Endothelial cell (in vitro differentiated cells): ENCODE data around the gene ABLIM2. TPM values are rescaled to one million over a fixed set of nuclear protein-coding genes. Genes with fewer than 3 reads are reported as not detected.

Experiments
- DNase-seq: peaks from one replicate; pipeline ENCODE4 v3.0.0; 2021; ENCODE audit warnings: low spot score
- H3K27ac Mint-ChIP-seq: one replicate; pipeline ENCODE4 v1.8.0; 2021; ENCODE audit warnings: mixed read lengths, inconsistent platforms; ENCODE audit not compliant: unreplicated experiment
- H3K27me3 Mint-ChIP-seq: one replicate; pipeline ENCODE4 v1.8.0; 2021; ENCODE audit warnings: mild to moderate bottlenecking, moderate library complexity, mixed read lengths, inconsistent platforms; ENCODE audit not compliant: unreplicated experiment
- H3K36me3 Mint-ChIP-seq: one replicate; pipeline ENCODE4 v1.8.0; 2021; ENCODE audit warnings: mild to moderate bottlenecking, low read depth, mixed read lengths, inconsistent platforms; ENCODE audit not compliant: unreplicated experiment
- H3K4me1 Mint-ChIP-seq: one replicate; pipeline ENCODE4 v1.8.0; 2021; ENCODE audit warnings: mild to moderate bottlenecking, mixed read lengths, inconsistent platforms; ENCODE audit not compliant: unreplicated experiment
- H3K4me3 Mint-ChIP-seq: one replicate; pipeline ENCODE4 v1.8.0; 2021; ENCODE audit warnings: mild to moderate bottlenecking, mixed read lengths, inconsistent platforms; ENCODE audit not compliant: unreplicated experiment
- H3K9me3 Mint-ChIP-seq: one replicate; pipeline ENCODE4 v1.8.0; 2021; ENCODE audit warnings: mixed read lengths, inconsistent platforms; ENCODE audit not compliant: unreplicated experiment
- total RNA-seq: library from RNA; stranded (reverse); fragmentation: NEBNext Ultra II Directional; extraction: Animal tissue kit (Norgen Biotek cat#: 25700); gene quantifications from one replicate; pipeline ENCODE4 v1.2.1, GENCODE V29; 2021; ENCODE audit not compliant: unreplicated experiment
- TF ChIP-seq, protein P1 (sequence below): fragments of 200-600 bp; sonication (generic); IDR thresholded peaks from one replicate; pipeline ENCODE4 v1.5.0; 2021; ENCODE audit warnings: antibody characterized with exemption; ENCODE audit not compliant: unreplicated experiment

ABLIM2 gene
- total RNA-seq, 1 donor from 2014 or later, result 0.74 TPM

DNA sequence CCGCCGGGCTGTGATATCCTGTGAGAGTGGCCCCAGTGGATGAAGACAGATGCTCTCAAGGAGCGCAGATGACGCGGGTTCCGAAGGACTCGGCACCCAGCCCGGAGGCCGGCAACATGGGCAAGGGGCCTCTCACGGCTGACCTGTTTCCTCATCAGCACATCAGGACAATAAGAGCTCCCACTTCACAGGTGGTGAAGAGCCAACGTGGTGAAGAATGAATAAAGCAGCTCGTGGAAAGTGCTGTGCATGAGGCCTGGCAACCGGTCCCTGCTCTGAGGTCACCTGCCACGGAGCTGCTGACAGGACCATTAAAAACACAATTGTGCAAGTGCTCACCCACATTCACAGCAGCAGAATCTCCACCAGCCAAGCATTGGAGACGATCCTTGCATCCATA lies 22.9 kb downstream of the ABLIM2 start:
- Mint-ChIP-seq H3K27me3 (peaks cover 3% of the 10 kb centered on the region), H3K9me3 (peaks cover 4% of the 10 kb centered on the region), H3K36me3 (no peaks in the 10 kb centered on the region), H3K4me3 (no peak overlapping the region), H3K4me1 (peaks cover 13% of the 10 kb centered on the region), H3K27ac (no peak overlapping the region)
- TF ChIP-seq, protein P1, sequence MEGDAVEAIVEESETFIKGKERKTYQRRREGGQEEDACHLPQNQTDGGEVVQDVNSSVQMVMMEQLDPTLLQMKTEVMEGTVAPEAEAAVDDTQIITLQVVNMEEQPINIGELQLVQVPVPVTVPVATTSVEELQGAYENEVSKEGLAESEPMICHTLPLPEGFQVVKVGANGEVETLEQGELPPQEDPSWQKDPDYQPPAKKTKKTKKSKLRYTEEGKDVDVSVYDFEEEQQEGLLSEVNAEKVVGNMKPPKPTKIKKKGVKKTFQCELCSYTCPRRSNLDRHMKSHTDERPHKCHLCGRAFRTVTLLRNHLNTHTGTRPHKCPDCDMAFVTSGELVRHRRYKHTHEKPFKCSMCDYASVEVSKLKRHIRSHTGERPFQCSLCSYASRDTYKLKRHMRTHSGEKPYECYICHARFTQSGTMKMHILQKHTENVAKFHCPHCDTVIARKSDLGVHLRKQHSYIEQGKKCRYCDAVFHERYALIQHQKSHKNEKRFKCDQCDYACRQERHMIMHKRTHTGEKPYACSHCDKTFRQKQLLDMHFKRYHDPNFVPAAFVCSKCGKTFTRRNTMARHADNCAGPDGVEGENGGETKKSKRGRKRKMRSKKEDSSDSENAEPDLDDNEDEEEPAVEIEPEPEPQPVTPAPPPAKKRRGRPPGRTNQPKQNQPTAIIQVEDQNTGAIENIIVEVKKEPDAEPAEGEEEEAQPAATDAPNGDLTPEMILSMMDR, result no peak
- DNase-seq, result no peak

GRCh38 chr4:8133897-8134563 lies 24.6 kb downstream of the ABLIM2 start:
- no peaks in the 10 kb centered on the region for H3K36me3 Mint-ChIP-seq
- no peak for DNase-seq
- H3K27ac Mint-ChIP-seq, result no peak overlapping the region
- peaks cover 3% of the 10 kb centered on the region for H3K27me3 Mint-ChIP-seq
- peak overlapping the region; percentile 24 for H3K4me3 Mint-ChIP-seq
- peaks cover 4% of the 10 kb centered on the region for H3K9me3 Mint-ChIP-seq
- H3K4me1 Mint-ChIP-seq, result peaks cover 13% of the 10 kb centered on the region
- TF ChIP-seq, protein P1, result no peak

DNA sequence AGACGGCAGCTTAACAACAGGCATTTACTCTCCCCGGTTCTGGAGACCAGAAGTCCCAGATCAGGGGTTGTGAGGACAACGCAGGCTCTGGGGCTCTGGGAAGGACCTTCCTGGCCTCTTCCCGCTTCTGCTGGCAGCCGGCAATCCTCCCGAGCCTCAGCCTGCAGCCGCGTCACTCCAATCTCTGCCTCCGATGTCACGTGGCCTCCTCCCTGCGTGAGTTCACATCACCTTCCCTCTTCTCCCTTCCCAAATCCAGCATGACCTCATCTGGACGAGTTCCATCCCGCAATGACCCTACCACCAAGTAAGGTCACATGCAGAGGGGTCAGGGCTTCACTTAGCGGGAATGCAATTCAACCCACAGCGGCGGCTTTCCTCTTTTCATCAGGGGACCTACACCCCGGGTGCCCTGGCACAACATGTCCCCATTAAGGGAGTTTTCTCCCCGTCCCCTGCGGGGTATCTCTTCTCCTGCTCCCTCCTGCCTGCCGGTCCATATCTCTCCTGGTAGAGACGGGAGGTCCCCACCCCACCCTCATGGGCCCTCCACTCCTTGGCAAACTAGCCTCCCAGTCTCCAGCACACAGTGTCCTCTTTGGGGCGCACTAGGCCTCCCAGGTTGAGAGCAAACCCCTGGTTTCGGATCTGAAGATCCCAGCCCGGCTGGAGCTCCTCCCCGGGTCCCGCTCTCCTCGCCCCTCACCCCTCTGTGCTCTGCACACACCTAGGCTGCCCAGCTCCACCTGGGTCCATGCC lies 25.5 kb downstream of the ABLIM2 start:
- TF ChIP-seq, protein P1, result no peak
- no peak overlapping the region for H3K27ac Mint-ChIP-seq
- H3K4me3 Mint-ChIP-seq, result no peak overlapping the region
- no peaks in the 10 kb centered on the region for H3K36me3 Mint-ChIP-seq
- DNase-seq, result no peak
- peaks cover 4% of the 10 kb centered on the region for H3K9me3 Mint-ChIP-seq
- H3K27me3 Mint-ChIP-seq, result peaks cover 3% of the 10 kb centered on the region
- peaks cover 13% of the 10 kb centered on the region for H3K4me1 Mint-ChIP-seq

GRCh38 chr4:8132400-8132799 lies 26.2 kb downstream of the ABLIM2 start:
- DNase-seq, result no peak
- TF ChIP-seq, protein P1, result no peak
- Mint-ChIP-seq H3K4me3 (no peak overlapping the region), H3K27ac (no peak overlapping the region), H3K27me3 (peaks cover 3% of the 10 kb centered on the region), H3K36me3 (no peaks in the 10 kb centered on the region), H3K9me3 (no peaks in the 10 kb centered on the region), H3K4me1 (peaks cover 13% of the 10 kb centered on the region)

GRCh38 chr4:8131826-8132225 lies 26.8 kb downstream of the ABLIM2 start:
- no peak for DNase-seq
- Mint-ChIP-seq H3K36me3 (no peaks in the 10 kb centered on the region), H3K27ac (no peak overlapping the region), H3K27me3 (peaks cover 3% of the 10 kb centered on the region), H3K4me3 (no peak overlapping the region), H3K4me1 (peaks cover 13% of the 10 kb centered on the region), H3K9me3 (no peaks in the 10 kb centered on the region)
- TF ChIP-seq, protein P1, result no peak
